Stimulated activated CD4-positive, alpha-beta T cell treated with anti-CD3 and anti-CD28 coated beads, Interleukin-1b, Interleukin-23, amount 100 ng/mL, for 4 hours (primary cell): Measurements from ENCODE around the gene COPG1.

Experiments used
- DNase-seq, 2 donors: peaks; one replicate each; pipeline ENCODE4 v3.0.0-alpha.2; 2020; ENCODE audit warnings: low read depth in 2 of 2

The COPG1 gene

GRCh38 chr3:129313665-129314385 lies 64.4 kb downstream of the COPG1 start:
- DNase-seq = no peak

- DNase-seq = peak in 1 of 2 donors; percentile 31
These were observed 65.2 kb downstream of the COPG1 start for GRCh38 chr3:129314386-129315222.

DNA sequence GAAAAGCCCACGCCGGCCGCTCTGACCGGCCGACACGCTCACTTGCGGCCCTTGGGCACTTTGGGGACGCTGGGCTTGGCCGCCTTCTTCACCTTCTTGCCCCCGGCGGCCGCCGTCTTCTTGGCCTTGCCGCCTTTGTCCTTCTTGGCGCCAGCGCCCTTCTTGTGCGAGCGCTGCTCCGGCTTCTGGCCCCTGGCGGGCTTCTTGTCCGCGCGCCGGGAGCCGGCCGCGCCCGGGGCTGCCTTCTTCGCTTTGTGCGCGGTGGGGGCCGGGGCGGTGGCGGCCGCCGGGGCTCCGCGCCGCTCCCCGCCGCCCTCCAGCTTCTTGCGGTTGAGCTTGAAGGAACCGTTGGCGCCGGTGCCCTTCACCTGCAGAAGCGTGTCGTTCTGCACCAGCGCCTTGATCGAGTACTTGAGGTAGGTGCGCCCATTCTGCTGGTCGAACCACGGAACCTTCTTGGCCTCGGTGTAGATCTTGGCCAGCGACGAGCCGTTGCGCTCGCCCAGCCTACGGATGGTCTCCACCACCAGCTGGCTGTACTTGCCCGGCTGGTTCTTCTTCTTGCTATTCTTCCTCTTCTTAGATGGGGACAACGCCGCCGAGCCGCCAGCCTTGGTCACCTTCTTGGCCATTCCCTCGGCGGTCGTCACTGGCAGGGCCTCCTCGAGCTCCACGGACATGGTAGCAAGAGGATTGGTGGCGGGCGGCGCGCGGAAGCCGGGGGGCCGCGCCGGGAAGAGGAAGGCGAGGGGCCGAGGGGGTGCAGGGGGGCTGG lies 66.0 kb downstream of the COPG1 start:
- DNase-seq = peak in 1 of 2 donors; percentile 28

DNA sequence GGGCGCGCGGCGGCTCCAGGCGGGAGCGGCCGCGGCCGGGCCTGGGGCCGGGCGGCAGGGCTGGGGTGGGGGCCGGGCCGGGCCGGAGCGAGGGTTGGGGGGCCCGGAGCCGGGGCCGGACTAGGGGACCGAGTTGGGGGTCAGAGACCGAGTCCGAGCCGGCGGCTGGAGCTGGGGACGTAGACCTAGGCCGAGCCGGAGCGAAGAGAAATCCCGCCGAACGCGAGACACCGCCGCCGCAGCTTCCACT lies 66.5 kb downstream of the COPG1 start:
- DNase-seq = no peak

DNA sequence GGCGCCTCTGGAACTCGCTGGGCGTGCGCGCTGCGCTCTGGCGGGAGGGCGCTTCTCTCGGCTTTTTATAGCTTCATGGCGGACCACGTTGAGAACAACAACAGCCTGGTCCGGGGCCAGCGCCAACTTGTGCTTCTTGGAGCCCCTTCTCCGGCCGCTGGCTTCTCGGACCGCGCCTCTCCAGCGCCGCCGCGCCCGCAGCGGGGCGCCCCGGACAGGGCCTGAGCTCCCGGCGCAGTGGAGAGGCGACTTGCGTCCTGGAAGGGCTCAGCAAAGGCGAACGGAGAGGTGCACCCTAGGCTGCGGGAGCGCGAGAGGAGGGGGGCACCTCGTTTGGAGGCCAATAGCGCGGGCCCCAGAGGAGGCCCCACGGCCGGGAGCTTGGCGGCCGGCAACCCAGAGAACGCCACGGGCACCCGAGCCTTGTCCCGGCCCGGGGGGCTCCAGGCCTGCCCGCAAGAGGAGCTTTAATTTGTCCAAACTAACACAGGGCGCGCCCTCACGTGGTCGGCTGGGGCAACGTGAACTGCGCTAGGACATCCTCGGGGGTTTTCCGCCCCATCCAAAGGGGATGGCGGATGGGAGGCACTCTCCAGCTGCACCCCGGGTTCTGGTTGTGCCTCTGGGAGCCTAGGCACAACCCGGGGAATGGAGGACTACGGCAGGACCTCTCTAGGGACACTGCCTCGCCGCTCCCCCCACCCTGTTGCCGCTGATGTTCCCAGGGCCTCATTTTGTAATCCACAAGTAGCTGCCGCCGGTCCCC lies 67.0 kb downstream of the COPG1 start:
- peak; percentile 86 to 96 for DNase-seq

GRCh38 chr3:129317014-129317771 lies 67.8 kb downstream of the COPG1 start:
- no peak for DNase-seq

- no peak for DNase-seq
These were observed 68.4 kb downstream of the COPG1 start for GRCh38 chr3:129317848-129318247.

DNA sequence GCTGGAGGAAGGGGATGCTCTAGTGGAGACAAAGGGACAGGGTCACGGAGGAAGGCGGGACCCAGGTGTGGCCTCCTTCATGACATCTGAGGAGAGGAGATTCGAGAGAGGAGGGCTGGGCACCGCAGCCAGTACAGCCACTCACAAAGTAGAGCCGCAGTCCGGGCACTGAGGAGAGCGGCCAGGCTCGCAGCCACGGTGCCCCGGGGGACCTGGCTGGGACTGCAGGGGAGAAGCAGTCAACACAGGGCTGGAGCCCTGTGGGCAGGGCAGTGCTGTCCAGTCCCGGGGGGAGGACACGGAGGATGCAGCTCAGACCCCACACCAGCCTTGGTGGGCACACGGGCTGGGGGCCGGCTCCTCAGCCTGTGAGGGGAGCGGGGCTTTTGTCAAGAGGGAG lies 69.5 kb downstream of the COPG1 start:
- DNase-seq = no peak

DNA sequence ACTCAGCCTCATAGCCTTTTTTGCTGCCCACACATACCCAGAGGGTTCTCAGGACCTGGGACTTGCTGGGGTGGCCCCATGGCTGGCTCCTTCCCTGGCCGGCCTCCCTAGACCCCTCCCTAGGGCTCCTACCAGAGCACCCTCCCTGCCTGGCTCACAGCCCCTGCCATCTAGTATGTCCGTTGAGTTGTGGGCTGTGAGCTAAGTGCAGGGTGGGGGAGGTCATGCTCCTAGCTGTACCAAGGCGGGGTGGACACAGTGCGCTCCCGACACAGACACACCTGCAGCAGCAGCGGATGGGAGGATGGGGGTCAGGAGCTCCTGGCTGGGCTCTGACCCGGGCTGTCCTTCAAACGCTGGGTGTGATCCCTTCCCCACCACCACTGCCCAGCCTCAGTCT lies 70.9 kb downstream of the COPG1 start:
- no peak for DNase-seq

DNA sequence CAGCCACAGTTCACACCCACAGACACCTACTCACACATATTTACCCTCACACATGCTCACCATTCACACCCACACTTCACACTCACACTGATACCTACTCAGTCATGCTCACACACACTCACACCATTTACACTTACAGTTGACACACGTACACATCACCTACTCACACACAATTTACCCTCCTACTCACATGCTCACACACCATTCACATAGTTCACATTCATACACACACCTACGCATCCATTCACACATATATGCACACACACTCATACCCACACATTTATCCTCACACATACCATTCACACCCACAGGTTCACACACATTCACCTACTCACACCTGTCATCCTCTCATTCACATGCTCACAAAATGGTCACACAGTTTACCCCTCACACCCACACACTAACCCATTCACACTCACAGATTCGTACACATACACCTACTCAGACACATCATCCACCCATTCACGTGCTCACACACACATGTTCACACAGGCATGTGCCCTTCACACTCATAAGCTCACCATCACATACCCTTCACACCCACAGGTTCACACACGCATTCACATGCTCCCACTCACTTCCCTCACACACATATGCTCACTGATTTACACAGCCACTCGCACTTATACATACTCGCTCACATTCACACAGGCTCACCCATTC lies 71.5 kb downstream of the COPG1 start:
- no peak for DNase-seq

DNA sequence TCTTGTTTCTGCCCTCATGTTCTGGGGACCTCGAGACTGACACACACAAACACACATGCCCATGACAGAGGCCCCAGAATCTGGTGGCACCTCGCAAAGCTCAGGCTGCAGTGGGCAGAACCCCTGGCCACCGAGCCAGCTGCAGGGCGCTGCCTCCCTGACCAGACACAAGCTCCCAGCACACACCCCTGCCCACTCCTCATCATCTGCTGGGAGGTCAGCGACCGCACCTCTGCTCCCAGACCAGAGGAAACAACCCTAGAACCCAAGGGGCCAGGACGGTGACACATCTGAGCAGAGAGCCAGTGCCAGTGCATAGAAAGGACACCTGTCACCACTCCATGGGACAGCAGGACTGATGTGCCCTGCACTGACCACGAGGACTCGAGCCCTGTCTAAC lies 72.5 kb downstream of the COPG1 start:
- DNase-seq = no peak

- no peak for DNase-seq
These were observed 74.4 kb downstream of the COPG1 start for GRCh38 chr3:129323651-129324294.

DNA sequence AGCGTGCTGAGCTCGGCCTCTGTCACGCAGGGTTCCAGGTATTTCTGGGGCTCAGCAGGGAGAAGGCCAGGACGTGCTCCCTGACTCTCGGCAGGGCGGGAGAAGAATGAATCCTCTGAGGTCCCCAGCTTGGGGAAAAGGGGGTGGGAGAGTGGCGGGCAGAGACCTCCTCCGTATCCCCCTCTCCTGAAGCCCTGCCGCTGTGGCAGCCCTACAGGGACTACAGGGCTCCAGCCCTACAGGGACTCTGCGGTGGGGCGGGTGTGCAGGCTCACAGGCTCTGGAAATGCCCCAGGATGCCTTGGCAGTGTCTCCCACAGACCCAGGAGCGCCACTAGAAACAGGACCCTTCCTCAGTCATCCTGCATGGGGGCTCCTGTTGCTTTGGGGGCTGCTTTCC lies 75.4 kb downstream of the COPG1 start:
- DNase-seq = no peak

GRCh38 chr3:129325383-129325782 lies 76.0 kb downstream of the COPG1 start:
- DNase-seq = no peak

- no peak for DNase-seq
These were observed 76.7 kb downstream of the COPG1 start for GRCh38 chr3:129326138-129326537.

DNA sequence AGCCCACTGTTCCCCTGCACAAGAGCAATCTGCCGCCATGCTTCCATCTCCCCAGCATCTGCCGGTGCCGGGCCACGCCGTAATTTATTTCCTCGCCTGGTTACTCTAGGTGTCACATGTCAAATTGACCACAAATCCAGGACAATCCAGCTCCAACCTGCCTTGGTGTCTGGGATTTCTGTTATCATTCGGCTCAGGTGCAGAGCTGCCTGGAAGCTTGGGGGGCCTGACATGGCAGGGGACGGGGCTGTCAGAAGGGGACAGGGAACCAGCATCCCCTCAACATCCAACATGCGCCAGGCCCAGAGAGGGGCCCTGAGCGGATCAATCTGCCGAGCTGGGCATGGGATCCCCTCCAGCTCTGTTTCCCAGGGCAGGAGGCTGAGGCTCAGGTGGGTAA lies 77.2 kb downstream of the COPG1 start:
- no peak for DNase-seq
